GM11168 (cell line): ENCODE measurements around the gene LY6G6C.

Experiments used
- in situ Hi-C: fragments of 300-500 bp; cut with MboI; formaldehyde crosslinking; loops from one replicate; pipeline ENCODE4 v1.12.0; 2022; ENCODE audit warnings: low sequenced_read_pairs; ENCODE audit not compliant: unreplicated experiment

LY6G6C gene

GRCh38 chr6:31749301-31750036 is 27.9 kb upstream of the LY6G6C start:
- in situ Hi-C loops, result no loop called here

- in situ Hi-C loops, result no loop called here
These were observed 22.9 kb upstream of the LY6G6C start for GRCh38 chr6:31744422-31744821.

GRCh38 chr6:31742894-31743293 is 21.3 kb upstream of the LY6G6C start:
- in situ Hi-C loops, result no loop called here

GRCh38 chr6:31741815-31742214 is 20.3 kb upstream of the LY6G6C start:
- in situ Hi-C loops, result no loop called here

- in situ Hi-C loops, result no loop called here
These were observed 19.1 kb upstream of the LY6G6C start for GRCh38 chr6:31740397-31741223.

DNA sequence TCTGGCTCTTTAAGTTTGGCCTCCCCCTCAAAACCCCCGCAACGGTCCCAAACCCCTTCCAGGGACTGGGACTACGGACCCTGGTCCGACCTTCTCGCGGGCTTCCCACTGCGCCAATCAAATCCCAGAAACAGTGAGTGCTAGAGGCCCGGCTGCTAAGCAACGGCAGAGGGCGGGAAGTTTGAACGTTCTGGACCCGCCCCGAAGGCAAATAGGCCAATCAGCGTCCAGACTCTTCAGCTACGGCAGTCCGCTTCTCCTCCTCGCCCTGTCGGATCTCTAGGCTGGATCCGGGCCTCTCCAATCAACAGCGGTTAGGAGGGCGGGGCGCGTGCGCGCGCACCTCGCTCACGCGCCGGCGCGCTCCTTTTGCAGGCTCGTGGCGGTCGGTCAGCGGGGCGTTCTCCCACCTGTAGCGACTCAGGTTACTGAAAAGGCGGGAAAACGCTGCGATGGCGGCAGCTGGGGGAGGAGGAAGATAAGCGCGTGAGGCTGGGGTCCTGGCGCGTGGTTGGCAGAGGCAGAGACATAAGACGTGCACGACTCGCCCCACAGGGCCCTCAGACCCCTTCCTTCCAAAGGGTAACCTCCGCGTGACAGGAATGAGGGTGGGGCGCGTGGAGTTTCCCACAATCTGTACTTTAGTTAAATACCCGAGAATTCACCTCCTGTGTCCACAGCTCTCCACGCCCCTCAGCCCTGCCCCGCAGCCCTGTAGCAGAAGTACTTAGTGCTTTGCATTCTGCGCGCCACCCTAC is 18.3 kb upstream of the LY6G6C start, which contains the start of gene MSH5:
TSS of gene MSH5 (plus strand) at position 367 of the 758 bp plus-strand sequence. CDS start 462 bp downstream, outside the sequence.
- in situ Hi-C loops, result loop anchor here (10.0 kb wide), 1 partner anchor 95 kb away; no protein-coding TSS in a partner anchor

GRCh38 chr6:31737991-31738979 is 16.7 kb upstream of the LY6G6C start:
- in situ Hi-C loops, result loop anchor here (10.0 kb wide), 1 partner anchor 97 kb away; no protein-coding TSS in a partner anchor

DNA sequence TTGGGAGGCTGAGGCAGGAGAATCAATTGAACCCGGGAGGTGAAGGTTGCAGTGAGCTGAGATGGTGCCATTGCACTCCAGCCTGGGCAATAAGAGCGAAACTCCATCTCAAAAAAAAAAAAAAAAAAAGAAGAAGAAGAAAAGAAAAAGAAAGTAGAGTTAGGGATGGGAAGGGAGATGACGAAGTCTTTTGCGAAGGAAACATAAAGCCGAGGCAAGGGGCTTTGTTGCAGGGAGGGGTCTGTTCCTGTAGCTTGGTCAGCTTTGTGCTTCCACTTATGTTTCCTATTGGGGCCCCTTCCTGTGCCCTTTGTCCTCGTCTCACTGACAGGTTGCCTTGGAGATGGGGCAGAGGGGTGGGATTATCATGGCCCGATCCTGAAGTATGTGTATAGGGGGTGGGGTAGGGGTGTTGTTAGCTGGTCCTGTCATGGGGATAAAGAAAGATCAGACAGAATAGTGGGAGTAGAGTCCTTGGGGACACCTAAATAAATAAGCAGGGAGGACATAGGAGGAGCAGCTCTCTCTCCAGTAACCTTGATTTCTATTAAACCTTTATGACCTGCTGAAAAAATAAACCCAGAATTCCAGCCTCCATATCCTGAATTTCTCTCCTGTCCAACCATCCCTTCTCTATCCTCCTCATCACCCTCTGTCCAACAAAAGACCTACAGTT is 15.9 kb upstream of the LY6G6C start:
- in situ Hi-C loops, result loop anchor here (10.0 kb wide), 1 partner anchor 97 kb away; no protein-coding TSS in a partner anchor

DNA sequence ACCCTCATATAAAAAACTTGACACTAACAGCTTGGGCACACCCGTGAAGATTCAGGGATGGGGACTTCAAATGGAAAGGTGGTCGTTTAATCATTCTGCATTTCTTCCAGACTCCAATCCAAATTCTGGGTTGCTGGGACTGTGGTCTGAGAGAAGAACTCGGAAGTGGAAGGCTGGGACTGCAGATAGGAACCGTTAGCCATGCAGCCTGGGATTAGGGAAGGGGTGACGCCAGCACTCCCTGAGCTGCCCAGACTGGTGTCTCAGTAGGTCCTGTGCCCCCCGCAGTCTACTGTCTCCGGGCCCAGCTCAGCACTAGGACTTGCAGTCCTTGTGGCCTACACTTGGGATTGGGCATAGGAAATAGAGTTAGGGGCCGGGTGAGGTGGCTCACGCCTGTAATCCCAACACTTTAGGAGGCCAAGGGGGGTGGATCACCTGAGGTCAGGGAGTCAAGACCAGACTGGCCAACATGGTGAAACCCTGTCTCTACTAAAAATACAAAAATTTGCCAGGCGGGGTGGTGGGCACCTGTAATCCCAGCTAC is 15.3 kb upstream of the LY6G6C start:
- in situ Hi-C loops, result loop anchor here (10.0 kb wide), 1 partner anchor 98 kb away; no protein-coding TSS in a partner anchor

DNA sequence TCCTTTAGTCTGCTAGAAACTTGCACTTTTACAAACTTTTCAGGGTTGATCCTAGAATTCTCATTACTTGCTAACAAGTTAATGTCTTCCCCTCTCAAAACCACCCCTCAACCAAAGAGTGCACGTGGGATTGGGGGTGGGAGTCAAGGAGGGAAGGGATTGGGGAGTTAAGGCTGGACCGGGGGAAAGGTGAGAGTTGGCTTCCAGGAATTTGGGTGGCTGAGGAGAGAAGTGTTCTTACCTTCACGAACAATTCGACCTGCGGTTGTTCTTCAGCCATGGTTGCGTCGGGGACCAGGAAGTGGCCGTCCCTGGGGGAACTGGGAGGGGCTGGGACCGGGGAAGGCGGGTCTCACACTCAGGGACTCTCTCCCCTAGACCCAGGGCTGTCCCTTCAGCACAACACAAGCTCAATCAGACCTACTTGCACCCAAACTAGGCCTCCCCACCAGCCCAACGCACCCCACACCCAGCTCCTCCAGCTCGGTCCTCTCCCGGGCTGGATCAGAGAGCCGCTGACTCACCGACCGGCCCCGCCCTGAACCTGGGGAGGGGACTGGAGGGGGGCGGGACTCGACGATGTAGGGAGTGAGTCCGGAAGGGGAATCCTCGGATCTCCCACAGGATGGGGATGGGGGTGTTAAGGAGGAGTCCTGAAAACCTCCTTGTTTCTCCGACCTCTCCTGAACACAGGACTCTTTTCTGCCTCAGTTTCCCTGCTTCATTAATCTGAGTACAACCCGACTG is 14.6 kb upstream of the LY6G6C start, which contains the start of gene CLIC1:
TSS of gene CLIC1 (minus strand) at position 510 of the 747 bp plus-strand sequence. CDS start at position 280, 230 bp downstream.
- in situ Hi-C loops, result loop anchor here (10.0 kb wide), 1 partner anchor 99 kb away; no protein-coding TSS in a partner anchor

DNA sequence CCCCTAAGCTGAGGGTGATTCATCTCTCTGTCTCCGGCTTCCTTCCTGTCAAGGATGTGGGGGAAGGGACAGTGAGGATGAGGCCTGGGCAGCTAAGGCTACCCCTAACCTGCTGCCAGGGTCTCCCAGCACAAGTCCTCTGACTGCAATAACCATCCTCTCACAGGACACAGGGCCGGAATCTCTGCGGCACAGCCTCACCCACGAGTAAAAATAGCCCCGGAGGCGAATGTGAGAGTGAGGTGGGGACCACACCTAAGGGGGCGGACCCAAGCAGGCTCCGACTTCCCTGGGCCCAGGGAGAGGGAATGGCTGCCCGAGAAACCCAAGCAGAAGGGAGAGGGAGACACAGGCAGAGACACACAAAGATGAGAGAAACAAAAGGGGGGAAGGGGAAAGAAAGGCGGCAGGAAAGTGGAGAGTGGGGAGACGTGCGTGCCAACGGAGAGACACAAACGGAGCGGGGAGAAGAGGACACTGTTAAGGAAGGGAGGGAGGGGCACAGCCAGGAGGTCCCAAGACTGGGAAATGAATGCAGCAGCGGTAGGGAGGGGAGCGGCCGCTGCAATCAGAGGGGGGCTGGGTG is 13.4 kb upstream of the LY6G6C start:
- in situ Hi-C loops, result loop anchor here (10.0 kb wide), 1 partner anchor 100 kb away; no protein-coding TSS in a partner anchor

DNA sequence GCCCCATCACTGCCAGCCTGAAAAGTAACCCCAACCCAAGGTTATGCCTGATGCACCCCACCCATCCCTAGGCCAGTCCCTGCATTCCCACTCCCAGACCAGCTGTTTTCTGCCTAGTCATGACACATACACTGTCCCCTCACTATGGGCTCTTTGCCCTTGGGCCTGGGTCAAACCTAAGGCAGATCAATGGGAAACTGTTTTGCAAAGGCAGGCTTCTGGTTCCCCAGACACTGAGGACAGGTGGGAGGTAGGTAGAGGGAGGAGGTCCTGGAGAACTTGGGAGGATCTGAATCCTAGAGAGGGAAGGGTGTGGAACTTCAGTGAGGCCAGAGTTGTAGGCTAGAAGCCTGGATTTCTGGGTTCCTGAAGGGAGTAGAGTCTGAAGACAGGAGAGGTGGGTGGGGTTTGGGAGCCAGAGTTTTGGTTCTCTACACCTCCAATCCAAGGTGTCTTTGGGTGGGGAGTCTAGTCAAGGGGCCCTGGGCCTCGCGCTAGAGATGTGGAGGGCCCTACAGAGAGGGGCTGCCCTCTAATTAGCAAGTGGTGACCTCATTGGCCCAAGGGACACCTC is 12.8 kb upstream of the LY6G6C start:
- in situ Hi-C loops, result loop anchor here (10.0 kb wide), 1 partner anchor 100 kb away; no protein-coding TSS in a partner anchor

- in situ Hi-C loops, result loop anchor here (10.0 kb wide), 1 partner anchor 101 kb away; no protein-coding TSS in a partner anchor
These were observed 12.2 kb upstream of the LY6G6C start for GRCh38 chr6:31733734-31734133.

- in situ Hi-C loops, result loop anchor here (10.0 kb wide), 1 partner anchor 103 kb away; no protein-coding TSS in a partner anchor
These were observed 10.5 kb upstream of the LY6G6C start for GRCh38 chr6:31732029-31732428.

GRCh38 chr6:31730631-31731086 is 9.1 kb upstream of the LY6G6C start:
- in situ Hi-C loops, result loop anchor here (10.0 kb wide), 1 partner anchor 104 kb away; no protein-coding TSS in a partner anchor

DNA sequence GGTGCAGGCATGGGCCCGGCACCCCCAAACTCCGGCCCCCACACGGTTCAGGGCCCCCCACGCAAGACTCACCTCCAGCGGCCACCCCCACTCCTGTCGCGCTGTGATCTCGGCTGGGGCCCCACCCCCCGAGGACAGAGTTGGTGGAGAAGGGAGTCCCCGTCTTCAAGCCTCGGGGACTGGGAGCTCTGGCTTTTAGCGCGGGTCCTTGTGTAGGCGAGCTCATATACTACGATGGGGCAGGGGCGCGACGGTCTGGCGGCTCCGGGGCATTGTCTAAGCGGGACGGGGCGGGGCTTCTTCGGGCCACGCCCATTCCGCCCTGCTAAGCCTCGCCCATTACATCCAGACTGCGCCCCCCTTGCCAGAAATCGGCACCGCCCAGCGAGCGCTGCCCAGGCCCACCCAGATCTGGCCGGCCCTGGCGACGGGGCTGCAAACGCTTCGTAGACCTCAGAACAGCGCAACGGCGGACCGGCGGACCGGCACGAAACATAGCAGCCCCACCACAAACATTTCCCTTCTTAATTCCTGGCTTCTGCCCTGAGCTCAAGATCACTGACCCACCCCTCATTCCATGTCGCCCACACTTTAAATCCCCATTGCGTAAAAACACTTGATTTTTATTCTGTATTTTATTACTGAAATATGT is 8.6 kb upstream of the LY6G6C start:
- in situ Hi-C loops, result loop anchor here (10.0 kb wide), 1 partner anchor 105 kb away; no protein-coding TSS in a partner anchor
